ENCODE data around the gene GJB5.

The GJB5 gene

GRCh38 chr1:34755961-34756360 is 1.1 kb downstream of the GJB5 start:
- no peaks in the 10 kb centered on the region for H3K9me2 ChIP-seq (ENCODE audit: low read depth, low read length)
- H3K9me3 ChIP-seq (ENCODE audit: low read length) = no peaks in the 10 kb centered on the region
- no peak overlapping the region for H2AFZ ChIP-seq (ENCODE audit: low read length)
- H3K9ac ChIP-seq (ENCODE audit: low read length) = no peak overlapping the region
- no peaks in the 10 kb centered on the region for H3K4me1 ChIP-seq (ENCODE audit: insufficient read depth, low read length, severe bottlenecking)
- TF ChIP-seq EZH2 (IDR thresholded peaks at IDR 0.05; ENCODE audit: borderline replicate concordance, low read length) = no peak
- no peak for TF ChIP-seq CTCF (IDR thresholded peaks at IDR 0.05; ENCODE audit: low read length)
- H3K27ac ChIP-seq (ENCODE audit: low read depth, low read length, poor library complexity, severe bottlenecking) = no peak overlapping the region
- no peak overlapping the region for H3K4me3 ChIP-seq (ENCODE audit: low read depth, low read length, poor library complexity, severe bottlenecking)
- no peaks in the 10 kb centered on the region for H3K36me3 ChIP-seq (ENCODE audit: insufficient read depth, low read length)
- H3F3A ChIP-seq (ENCODE audit: insufficient read depth, low read length) = no peaks in the 10 kb centered on the region
- no peaks in the 10 kb centered on the region for H3K79me2 ChIP-seq (ENCODE audit: insufficient read depth, low read length)
- H3K4me2 ChIP-seq (ENCODE audit: low read length) = no peak overlapping the region
- H4K20me1 ChIP-seq (ENCODE audit: insufficient read depth, low read length) = no peaks in the 10 kb centered on the region
- H3K27me3 ChIP-seq (ENCODE audit: insufficient read depth, low read length) = no peaks in the 10 kb centered on the region; the same call in 1 of the 2 replicates

- Histone ChIP-seq H4K20me1 (ENCODE audit: insufficient read depth, low read length) (no peaks in the 10 kb centered on the region), H3K4me1 (ENCODE audit: insufficient read depth, low read length, severe bottlenecking) (no peaks in the 10 kb centered on the region), H3K27me3 (ENCODE audit: insufficient read depth, low read length) (no peaks in the 10 kb centered on the region; the same call in 1 of the 2 replicates), H2AFZ (ENCODE audit: low read length) (no peak overlapping the region), H3K27ac (ENCODE audit: low read depth, low read length, poor library complexity, severe bottlenecking) (no peak overlapping the region), H3K4me3 (ENCODE audit: low read depth, low read length, poor library complexity, severe bottlenecking) (no peak overlapping the region), H3K36me3 (ENCODE audit: insufficient read depth, low read length) (no peaks in the 10 kb centered on the region), H3K9me2 (ENCODE audit: low read depth, low read length) (no peaks in the 10 kb centered on the region), H3K4me2 (ENCODE audit: low read length) (no peak overlapping the region), H3K9ac (ENCODE audit: low read length) (no peak overlapping the region), H3K79me2 (ENCODE audit: insufficient read depth, low read length) (no peaks in the 10 kb centered on the region), H3F3A (ENCODE audit: insufficient read depth, low read length) (no peaks in the 10 kb centered on the region), H3K9me3 (ENCODE audit: low read length) (no peaks in the 10 kb centered on the region)
- TF ChIP-seq CTCF (IDR thresholded peaks at IDR 0.05; ENCODE audit: low read length) (no peak), EZH2 (IDR thresholded peaks at IDR 0.05; ENCODE audit: borderline replicate concordance, low read length) (no peak)
These were observed 2.5 kb downstream of the GJB5 start for GRCh38 chr1:34757386-34757785.

- H3F3A ChIP-seq (ENCODE audit: insufficient read depth, low read length) = no peaks in the 10 kb centered on the region
- no peaks in the 10 kb centered on the region for H3K36me3 ChIP-seq (ENCODE audit: insufficient read depth, low read length)
- no peak overlapping the region for H3K9ac ChIP-seq (ENCODE audit: low read length)
- no peak overlapping the region for H2AFZ ChIP-seq (ENCODE audit: low read length)
- H4K20me1 ChIP-seq (ENCODE audit: insufficient read depth, low read length) = no peaks in the 10 kb centered on the region
- no peaks in the 10 kb centered on the region for H3K79me2 ChIP-seq (ENCODE audit: insufficient read depth, low read length)
- TF ChIP-seq EZH2 (IDR thresholded peaks at IDR 0.05; ENCODE audit: borderline replicate concordance, low read length) (no peak), CTCF (IDR thresholded peaks at IDR 0.05; ENCODE audit: low read length) (no peak)
- no peaks in the 10 kb centered on the region for H3K9me2 ChIP-seq (ENCODE audit: low read depth, low read length)
- no peaks in the 10 kb centered on the region for H3K9me3 ChIP-seq (ENCODE audit: low read length)
- H3K27me3 ChIP-seq (ENCODE audit: insufficient read depth, low read length) = no peaks in the 10 kb centered on the region; the same call in 1 of the 2 replicates
- H3K4me2 ChIP-seq (ENCODE audit: low read length) = no peak overlapping the region
- H3K4me3 ChIP-seq (ENCODE audit: low read depth, low read length, poor library complexity, severe bottlenecking) = no peak overlapping the region
- H3K4me1 ChIP-seq (ENCODE audit: insufficient read depth, low read length, severe bottlenecking) = no peaks in the 10 kb centered on the region
- no peak overlapping the region for H3K27ac ChIP-seq (ENCODE audit: low read depth, low read length, poor library complexity, severe bottlenecking)
These were observed 3.9 kb downstream of the GJB5 start for GRCh38 chr1:34758751-34759150.

Measured in OCI-LY1 (cell line).